Fibroblast of lung (primary cell): Measurements from ENCODE around the gene LCN10. TPM values are rescaled to one million over a fixed set of nuclear protein-coding genes. Genes with fewer than 3 reads are reported as not detected.
A peak's percentile ranks its signal among the peaks of the same experiment; 100 is the strongest.

Experiments used
- DNase-seq, 2 donors: peaks; one replicate each; pipeline versions ENCODE4 v3.0.0 to v3.0.0-alpha.2; 2010; ENCODE audit warnings: low read depth in 2 of 2
- H2AFZ ChIP-seq: 2 replicates; pipeline ENCODE4 v1.5.1; 2012; ENCODE audit warnings: low read length, control low read depth, inconsistent platforms
- H3K27ac ChIP-seq: 2 replicates; pipeline ENCODE4 v1.5.1; 2011; ENCODE audit warnings: low read length, control low read depth; ENCODE audit not compliant: insufficient read depth
- H3K27me3 ChIP-seq: 2 replicates; pipeline ENCODE4 v1.5.1; 2011; ENCODE audit warnings: mild to moderate bottlenecking, low read length; ENCODE audit not compliant: control insufficient read depth, insufficient read depth
- H3K36me3 ChIP-seq: 2 replicates; pipeline ENCODE4 v1.5.1; 2011; ENCODE audit warnings: low read length; ENCODE audit not compliant: control insufficient read depth, insufficient read depth
- H3K4me1 ChIP-seq: 2 replicates; pipeline ENCODE4 v1.5.1; 2011; ENCODE audit warnings: low read length; ENCODE audit not compliant: control insufficient read depth, insufficient read depth; ENCODE audit errors: extremely low read depth
- H3K4me2 ChIP-seq: 2 replicates; pipeline ENCODE4 v1.5.1; 2011; ENCODE audit warnings: low read length, control low read depth; ENCODE audit not compliant: insufficient read depth; ENCODE audit errors: extremely low read depth
- H3K4me3 ChIP-seq, 4 experiments: fragments of 200-600 bp in 1 of 4; sonication (generic) in 1 of 4; replicated peaks in 1 of 4; 2 replicates each; pipeline ENCODE4 v1.5.1; 2011 to 2016; ENCODE audit warnings: low read length in 4 of 4, low read depth in 3 of 4, mild to moderate bottlenecking in 3 of 4, control low read depth in 2 of 4, inconsistent platforms in 1 of 4, mixed read lengths in 1 of 4; ENCODE audit not compliant: insufficient read depth in 1 of 4; ENCODE audit errors: control extremely low read depth in 1 of 4
- H3K79me2 ChIP-seq: 2 replicates; pipeline ENCODE4 v1.5.1; 2012; ENCODE audit warnings: mild to moderate bottlenecking, low read length, inconsistent platforms; ENCODE audit not compliant: control insufficient read depth, insufficient read depth
- H3K9ac ChIP-seq: 2 replicates; pipeline ENCODE4 v1.5.1; 2011; ENCODE audit warnings: mild to moderate bottlenecking, low read length, control low read depth; ENCODE audit not compliant: insufficient read depth
- H3K9me3 ChIP-seq: 2 replicates; pipeline ENCODE4 v1.5.1; 2012; ENCODE audit warnings: low read depth, low read length; ENCODE audit not compliant: control insufficient read depth, insufficient read depth
- H4K20me1 ChIP-seq: 2 replicates; pipeline ENCODE4 v1.5.1; 2011; ENCODE audit warnings: low read length; ENCODE audit not compliant: control insufficient read depth, insufficient read depth; ENCODE audit errors: extremely low read depth
- CTCF ChIP-seq, 2 donors: IDR thresholded peaks in 1 of 2; conservative IDR thresholded peaks in 1 of 2; 1 replicate in 1 of 2; 2 replicates in 1 of 2; pipeline ENCODE4 v1.5.1; 2011 to 2012; ENCODE audit warnings: low read length in 2 of 2, control low read depth in 1 of 2, inconsistent platforms in 1 of 2, low read depth in 1 of 2, mild to moderate bottlenecking in 1 of 2
- EZH2 ChIP-seq: IDR thresholded peaks from 2 replicates; pipeline ENCODE4 v1.5.1; 2012; ENCODE audit warnings: low read length, control low read depth, mild to moderate bottlenecking; ENCODE audit errors: missing control alignments
- polyA plus RNA-seq, 2 donors: library from polyadenylated mRNA; depleted of rRNA in 1 of 2; stranded (reverse) in 1 of 2; unstranded in 1 of 2; fragments of >200 nt; gene quantifications; 2 replicates each; pipeline ENCODE4 v1.2.1, GENCODE V29; 2011 to 2012; ENCODE audit warnings: missing spikeins in 1 of 2
- total RNA-seq: library from RNA; depleted of rRNA; stranded (reverse); fragments of >200 nt; gene quantifications from 2 replicates; pipeline ENCODE4 v1.2.1, GENCODE V29; 2014

LCN10 gene
- total and polyA plus RNA-seq, 2 donors (not counting 1 experiment from before 2014, with no cell fraction given): not detected

GRCh38 chr9:136695435-136695895 lies 47.3 kb downstream of the LCN10 start:
- Histone ChIP-seq H2AFZ (no peak overlapping the region), H4K20me1 (peaks cover 2% of the 10 kb centered on the region), H3K4me1 (no peaks in the 10 kb centered on the region), H3K4me3 (no peak overlapping the region), H3K79me2 (no peaks in the 10 kb centered on the region), H3K36me3 (no peaks in the 10 kb centered on the region), H3K4me2 (no peak overlapping the region), H3K9me3 (no peaks in the 10 kb centered on the region), H3K9ac (no peak overlapping the region), H3K27me3 (no peaks in the 10 kb centered on the region), H3K27ac (no peak overlapping the region)
- TF ChIP-seq CTCF (conservative IDR thresholded peaks at IDR 0.05 in 1 of 2, IDR thresholded peaks at IDR 0.05 in 1 of 2; ENCODE audit: low read depth in 1 of 2, low read length in 2 of 2) (no peak), EZH2 (no peak)
- no peak for DNase-seq

- no peak overlapping the region for H3K9ac ChIP-seq
- TF ChIP-seq CTCF (conservative IDR thresholded peaks at IDR 0.05 in 1 of 2, IDR thresholded peaks at IDR 0.05 in 1 of 2; ENCODE audit: low read depth in 1 of 2, low read length in 2 of 2): no peak
- H3K27me3 ChIP-seq: no peaks in the 10 kb centered on the region
- H3K4me3 ChIP-seq: no peak overlapping the region
- H2AFZ ChIP-seq: no peak overlapping the region
- DNase-seq: no peak
- peaks cover 2% of the 10 kb centered on the region for H4K20me1 ChIP-seq
- H3K36me3 ChIP-seq: no peaks in the 10 kb centered on the region
- H3K4me1 ChIP-seq: no peaks in the 10 kb centered on the region
- no peak overlapping the region for H3K27ac ChIP-seq
- no peaks in the 10 kb centered on the region for H3K79me2 ChIP-seq
- no peaks in the 10 kb centered on the region for H3K9me3 ChIP-seq
- no peak overlapping the region for H3K4me2 ChIP-seq
These were observed 47.9 kb downstream of the LCN10 start for GRCh38 chr9:136694872-136695247.

- Histone ChIP-seq H3K4me2 (no peak overlapping the region), H3K9ac (no peak overlapping the region), H3K36me3 (no peaks in the 10 kb centered on the region), H3K4me1 (no peaks in the 10 kb centered on the region), H2AFZ (no peak overlapping the region), H3K27me3 (no peaks in the 10 kb centered on the region), H3K4me3 (no peak overlapping the region), H3K27ac (no peak overlapping the region), H3K9me3 (no peaks in the 10 kb centered on the region), H4K20me1 (peaks cover 2% of the 10 kb centered on the region), H3K79me2 (no peaks in the 10 kb centered on the region)
- TF ChIP-seq EZH2 (no peak), CTCF (conservative IDR thresholded peaks at IDR 0.05 in 1 of 2, IDR thresholded peaks at IDR 0.05 in 1 of 2; ENCODE audit: low read depth in 1 of 2, low read length in 2 of 2) (peak; percentile 55 to 72)
- peak in 1 of 2 donors; percentile 31 for DNase-seq
These were observed 48.4 kb downstream of the LCN10 start for GRCh38 chr9:136694163-136694871.
